HepG2 (cell line): ENCODE data around the gene HACE1. TPM values are rescaled to one million over a fixed set of nuclear protein-coding genes. Genes with fewer than 3 reads are reported as not detected.

ENCODE experiments used
- ATAC-seq: fragments of 200-7000 bp; cut with Tn5 transposase; 3 replicates; pipeline ENCODE4 v1.9.1; 2020; ENCODE audit warnings: mild to moderate bottlenecking, moderate library complexity
- BruUV-seq: library from RNA; stranded (reverse); fragments of 400-500 nt; replicated peaks from 2 replicates; lab custom pipeline; 2021; lab: Mats Ljungman, UMichigan
- CTCF ChIA-PET: fragments of 300-600 bp; formaldehyde crosslinking; extraction: SDS; loops from one replicate; lab custom pipeline; 2021; ENCODE audit warnings: low total read pairs, inconsistent platforms, low intra/inter-chr PET ratio; lab: Yijun Ruan, JAX
- POLR2A ChIA-PET: fragments of 350-600 bp; sonication (Branson Sonifier 250); formaldehyde crosslinking; loops from one replicate; lab custom pipeline; 2020; ENCODE audit warnings: antibody characterized with exemption, inconsistent platforms; lab: Yijun Ruan, JAX
- DNase-seq: peaks from one replicate; pipeline ENCODE4 v3.0.0-alpha.2; 2015; ENCODE audit warnings: low spot score
- FAIRE-seq: peaks from 3 replicates; lab custom pipeline; 2011; peaks lifted over from hg19 to GRCh38; lab: Jason Lieb, UNC
- H2AFZ ChIP-seq: one replicate; pipeline ENCODE4 v1.6.1; 2011; ENCODE audit warnings: low read length, inconsistent platforms
- H3K27ac ChIP-seq: fragments of 300-600 bp; 3 replicates; pipeline ENCODE4 v1.8.0; 2011; ENCODE audit warnings: mixed run types, mild to moderate bottlenecking, mixed read lengths, low read length, inconsistent platforms; ENCODE audit not compliant: insufficient read depth; ENCODE audit errors: extremely low read length
- H3K27me3 ChIP-seq, 2 experiments: fragments of 200-600 bp in 1 of 2; 2 replicates in 1 of 2; 3 replicates in 1 of 2; pipeline versions ENCODE4 v1.6.0 to v1.8.0; 2011; ENCODE audit warnings: low read length in 2 of 2, mild to moderate bottlenecking in 2 of 2, moderate library complexity in 2 of 2, inconsistent platforms in 1 of 2; ENCODE audit not compliant: insufficient read depth in 2 of 2, control insufficient read depth in 1 of 2
- H3K36me3 ChIP-seq, 2 experiments: fragments of 200-600 bp in 1 of 2; replicated peaks in 1 of 2; 2 replicates in 1 of 2; 3 replicates in 1 of 2; pipeline versions ENCODE4 v1.5.1 to v1.8.0; 2011; ENCODE audit warnings: low read length in 2 of 2, inconsistent platforms in 1 of 2; ENCODE audit not compliant: insufficient read depth in 2 of 2, control insufficient read depth in 1 of 2
- H3K4me1 ChIP-seq: 2 replicates; pipeline ENCODE4 v1.5.1; 2012; ENCODE audit warnings: low read length, inconsistent platforms; ENCODE audit not compliant: insufficient read depth
- H3K4me2 ChIP-seq: 2 replicates; pipeline ENCODE4 v1.6.0; 2011; ENCODE audit warnings: low read depth, low read length, inconsistent platforms
- H3K4me3 ChIP-seq, 3 experiments: fragments of 200-600 bp in 1 of 3; sonication (generic), shearing (Covaris generic) in 1 of 3; replicated peaks in 1 of 3; 2 replicates each; pipeline ENCODE4 v1.5.1; 2011 to 2016; ENCODE audit warnings: low read length in 3 of 3, inconsistent platforms in 2 of 3, low read depth in 2 of 3, mild to moderate bottlenecking in 2 of 3, control low read depth in 1 of 3, mixed read lengths in 1 of 3; ENCODE audit not compliant: insufficient read depth in 1 of 3
- H3K79me2 ChIP-seq: one replicate; pipeline ENCODE4 v1.6.1; 2011; ENCODE audit warnings: low read length, inconsistent platforms; ENCODE audit not compliant: insufficient read depth
- H3K9ac ChIP-seq: 2 replicates; pipeline ENCODE4 v1.6.0; 2011; ENCODE audit warnings: mild to moderate bottlenecking, low read depth, low read length, inconsistent platforms; ENCODE audit not compliant: insufficient read depth
- H3K9me3 ChIP-seq: 2 replicates; pipeline ENCODE4 v1.5.1; 2012; ENCODE audit warnings: mild to moderate bottlenecking, low read length
- H4K20me1 ChIP-seq: 2 replicates; pipeline ENCODE4 v1.6.0; 2011; ENCODE audit warnings: inconsistent platforms, mild to moderate bottlenecking, low read length, moderate library complexity; ENCODE audit not compliant: insufficient read depth
- CEBPB ChIP-seq: IDR thresholded peaks from 2 replicates; pipeline ENCODE4 v1.6.1; 2011; ENCODE audit warnings: low read depth, low read length, improper control_type of control experiment, borderline replicate concordance
- ELF3 ChIP-seq: IDR thresholded peaks from 2 replicates; pipeline ENCODE4 v1.6.1; 2016; ENCODE audit warnings: missing genetic modification reagents, missing compliant biosample characterization
- MAFF ChIP-seq: IDR thresholded peaks from 2 replicates; pipeline ENCODE4 v1.6.1; 2011; ENCODE audit warnings: low read depth, low read length, improper control_type of control experiment
- ONECUT2 ChIP-seq: sonication (generic); formaldehyde crosslinking; IDR thresholded peaks from 2 replicates; pipeline ENCODE4 v1.4.0; 2020; ENCODE audit warnings: missing genetic modification reagents
- STAG1 ChIP-seq: sonication (generic); formaldehyde crosslinking; IDR thresholded peaks from 2 replicates; pipeline ENCODE4 v1.4.0; 2020; ENCODE audit warnings: missing genetic modification reagents
- ZBTB42 ChIP-seq: sonication (generic); formaldehyde crosslinking; IDR thresholded peaks from 2 replicates; pipeline ENCODE4 v1.5.0; 2020; ENCODE audit warnings: mild to moderate bottlenecking, missing genetic modification reagents
- ZNF343 ChIP-seq: sonication (generic); formaldehyde crosslinking; IDR thresholded peaks from 2 replicates; pipeline ENCODE4 v1.4.0; 2020; ENCODE audit warnings: mild to moderate bottlenecking, missing genetic modification reagents
- WGBS: methylation state at CpG from one replicate; pipeline ENCODE4 v1.1.6; 2017; ENCODE audit warnings: low lambda C conversion rate; 5-methylcytosine and 5-hydroxymethylcytosine counted together
- in situ Hi-C: cut with HindIII; loops from 2 replicates; pipeline ENCODE4 v1.10.0; 2017; ENCODE audit warnings: low pct_unique_long_range_greater_than_20kb; ENCODE audit not compliant: extremely low pct_ligation_motif_present
- intact Hi-C: fragments of 100-400 bp; cut with micrococcal nuclease; formaldehyde crosslinking; loops from one replicate; pipeline ENCODE4 v1.10.0; 2022; ENCODE audit not compliant: unreplicated experiment
- polyA plus RNA-seq, 8 experiments: library from polyadenylated mRNA; depleted of rRNA in 3 of 8; stranded (reverse) in 7 of 8; unstranded in 1 of 8; fragments of >200 nt; fragmentation: Illumina TruSeq in 4 of 8; extraction: Trizol in 4 of 8; gene quantifications; 2 replicates each; pipeline versions ENCODE4 v1.2.1 to v1.2.3, GENCODE V29; 2011 to 2016; ENCODE audit warnings: low read depth in 4 of 8, missing spikeins in 1 of 8, mixed read lengths in 1 of 8; ENCODE audit not compliant: insufficient read depth in 1 of 8
- total RNA-seq, 5 experiments: library from RNA; depleted of rRNA; stranded (reverse); fragments of >200 nt; fragmentation: Illumina TruSeq; extraction: Trizol; gene quantifications; 2 replicates each; pipeline ENCODE4 v1.2.3, GENCODE V29; 2016; ENCODE audit warnings: low read depth in 1 of 5
- TF ChIP-seq, protein P1 (sequence below): sonication (generic); formaldehyde crosslinking; IDR thresholded peaks from 2 replicates; pipeline ENCODE4 v1.5.0; 2020; ENCODE audit warnings: mild to moderate bottlenecking, missing genetic modification reagents, moderate library complexity
- TF ChIP-seq, protein P2 (sequence below): sonication (generic); formaldehyde crosslinking; IDR thresholded peaks from 2 replicates; pipeline ENCODE4 v1.4.0; 2020; ENCODE audit warnings: missing genetic modification reagents, mild to moderate bottlenecking, borderline replicate concordance

Gene HACE1
- total and polyA plus RNA-seq, 2 of the 13 experiments (the other 11 are each of a cell fraction or from before 2014, with no cell fraction given), result 8.9 to 11.4 TPM

DNA sequence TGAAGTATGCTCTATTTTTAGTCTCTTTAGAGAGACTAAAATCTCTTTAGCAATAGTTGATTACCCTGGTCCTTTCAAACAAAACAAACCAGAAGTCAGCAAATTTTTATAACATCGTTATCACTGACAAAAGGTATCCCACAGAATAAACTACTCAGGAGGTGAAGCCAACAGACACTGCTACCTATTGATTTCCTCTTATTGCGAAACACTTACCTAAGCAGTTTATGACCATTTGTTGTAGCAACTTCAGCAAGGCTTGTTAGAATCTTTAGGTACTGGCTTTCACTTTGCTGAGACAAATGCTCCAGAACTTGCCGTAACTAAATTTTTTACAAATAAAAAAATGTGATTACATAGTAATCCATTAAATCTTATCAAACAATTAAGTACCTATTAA lies 64.4 kb downstream of the HACE1 start (continued):
- TF ChIP-seq CEBPB (peak; percentile 98), ZBTB42 (no peak), ONECUT2 (CRISPR knock-in tag) (peak; percentile 86), MAFF (peak; percentile 80)

DNA sequence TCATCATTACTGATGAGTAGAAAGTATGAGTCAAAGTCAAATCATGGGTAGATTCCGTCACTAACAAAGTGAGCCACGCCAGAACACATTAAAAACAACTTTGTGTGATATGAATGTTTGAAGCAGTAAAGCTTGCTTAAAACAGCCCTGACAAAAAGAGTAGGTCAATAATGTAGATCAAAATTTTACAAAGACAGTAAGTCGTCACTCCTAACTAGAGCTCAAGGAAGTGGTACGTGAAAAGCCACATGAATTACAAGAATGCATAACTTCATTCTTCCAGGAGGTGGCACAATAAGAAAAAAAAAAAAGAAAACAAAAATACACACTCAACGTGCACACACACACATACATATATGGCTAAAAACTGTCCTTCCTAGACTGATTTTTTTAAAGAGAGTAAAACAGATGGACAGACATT lies 69.9 kb downstream of the HACE1 start:
- ChIA-PET CTCF (no interaction called here), POLR2A (no interaction called here)

More for the DNA sequence above, 69.9 kb downstream of the HACE1 start:
- H3K27ac ChIP-seq, result no peak overlapping the region
- no peaks in the 10 kb centered on the region for H4K20me1 ChIP-seq
- no TSS peak for BruUV-seq
- ATAC-seq, result peak; percentile 71
- H3K9ac ChIP-seq, result no peak overlapping the region
- no peak overlapping the region for H3K4me2 ChIP-seq
- no peaks in the 10 kb centered on the region for H3K27me3 ChIP-seq
- 75% methylated on average over 5 of the region's 5 CpGs for WGBS
- TF ChIP-seq ELF3 (CRISPR knock-in tag) (peak; percentile 33; the same call in 1 of the 2 replicates), STAG1 (peak; percentile 58), ZNF343 (no peak)
- TF ChIP-seq, protein P1, sequence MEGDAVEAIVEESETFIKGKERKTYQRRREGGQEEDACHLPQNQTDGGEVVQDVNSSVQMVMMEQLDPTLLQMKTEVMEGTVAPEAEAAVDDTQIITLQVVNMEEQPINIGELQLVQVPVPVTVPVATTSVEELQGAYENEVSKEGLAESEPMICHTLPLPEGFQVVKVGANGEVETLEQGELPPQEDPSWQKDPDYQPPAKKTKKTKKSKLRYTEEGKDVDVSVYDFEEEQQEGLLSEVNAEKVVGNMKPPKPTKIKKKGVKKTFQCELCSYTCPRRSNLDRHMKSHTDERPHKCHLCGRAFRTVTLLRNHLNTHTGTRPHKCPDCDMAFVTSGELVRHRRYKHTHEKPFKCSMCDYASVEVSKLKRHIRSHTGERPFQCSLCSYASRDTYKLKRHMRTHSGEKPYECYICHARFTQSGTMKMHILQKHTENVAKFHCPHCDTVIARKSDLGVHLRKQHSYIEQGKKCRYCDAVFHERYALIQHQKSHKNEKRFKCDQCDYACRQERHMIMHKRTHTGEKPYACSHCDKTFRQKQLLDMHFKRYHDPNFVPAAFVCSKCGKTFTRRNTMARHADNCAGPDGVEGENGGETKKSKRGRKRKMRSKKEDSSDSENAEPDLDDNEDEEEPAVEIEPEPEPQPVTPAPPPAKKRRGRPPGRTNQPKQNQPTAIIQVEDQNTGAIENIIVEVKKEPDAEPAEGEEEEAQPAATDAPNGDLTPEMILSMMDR (CRISPR knock-in tag), result peak; percentile 46
- TF ChIP-seq, protein P2, sequence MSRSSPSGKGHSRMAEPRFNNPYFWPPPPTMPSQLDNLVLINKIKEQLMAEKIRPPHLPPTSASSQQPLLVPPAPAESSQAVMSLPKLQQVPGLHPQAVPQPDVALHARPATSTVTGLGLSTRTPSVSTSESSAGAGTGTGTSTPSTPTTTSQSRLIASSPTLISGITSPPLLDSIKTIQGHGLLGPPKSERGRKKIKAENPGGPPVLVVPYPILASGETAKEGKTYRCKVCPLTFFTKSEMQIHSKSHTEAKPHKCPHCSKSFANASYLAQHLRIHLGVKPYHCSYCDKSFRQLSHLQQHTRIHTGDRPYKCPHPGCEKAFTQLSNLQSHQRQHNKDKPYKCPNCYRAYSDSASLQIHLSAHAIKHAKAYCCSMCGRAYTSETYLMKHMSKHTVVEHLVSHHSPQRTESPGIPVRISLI (CRISPR knock-in tag), result peak; percentile 67; the same call in 1 of the 2 replicates
- no peak overlapping the region for H2AFZ ChIP-seq
- 0 out of 5 replicates have a peak, but pooled peaks cover 0 to 5% of the 10 kb centered on the region in 2 experiments for H3K36me3 ChIP-seq
- peak; percentile 18 for DNase-seq
- intact Hi-C loops (loop anchor here (1.0 to 2.0 kb wide), 3 partner anchors 69 to 289 kb away; partner anchors contain the start of gene HACE1), in situ Hi-C loops (no loop called here)
- H3K4me3 ChIP-seq, result no peak overlapping the region
- FAIRE-seq, result no peak
- H3K4me1 ChIP-seq, result no peaks in the 10 kb centered on the region
- H3K79me2 ChIP-seq, result no peaks in the 10 kb centered on the region
- no peaks in the 10 kb centered on the region for H3K9me3 ChIP-seq
